ENCODE measurements around the gene CPM. TPM values are rescaled to one million over a fixed set of nuclear protein-coding genes. Genes with fewer than 3 reads are reported as not detected.
A peak's percentile ranks its signal among the peaks of the same experiment; 100 is the strongest.

The CPM gene
- total and polyA plus RNA-seq, 10 of the 15 experiments (the other 5 are each of a cell fraction or from before 2014, with no cell fraction given): 0.06 to 1.7 (median 0.41) TPM

GRCh38 chr12:68831751-68832503, 101.0 kb downstream of the CPM start:
- WGBS (ENCODE audit: insufficient coverage, insufficient replicate concordance, low lambda C conversion rate, missing lambda C conversion rate): 90% methylated on average over 14 of the region's 14 CpGs
- intact Hi-C loops (cut with micrococcal nuclease; ENCODE audit: unreplicated experiment) (no loop called here), in situ Hi-C loops (cut with MboI) (no loop called here)
- peaks cover 14 to 38% of the 10 kb centered on the region in 2 experiments for H3K36me3 ChIP-seq (ENCODE audit: control insufficient read depth in 2 of 2, insufficient read depth in 2 of 2, low read length in 1 of 2)
- H3K27ac ChIP-seq (ENCODE audit: control insufficient read depth, insufficient read depth): no peak overlapping the region
- no peak for DNase-seq (ENCODE audit: low read depth, low spot score)
- H3K4me1 ChIP-seq (ENCODE audit: control insufficient read depth, insufficient read depth, low read length): no peaks in the 10 kb centered on the region
- H3K9me3 ChIP-seq (replicated peaks; ENCODE audit: control insufficient read depth, insufficient read depth, low read length): no peaks in the 10 kb centered on the region
- ChIA-PET RAD21 (ENCODE audit: unreplicated experiment) (no interaction called here), POLR2A (interaction anchor here (1.8 kb wide), 1 partner anchor 10 kb away, joined by 8 read pairs; no protein-coding TSS in a partner anchor), SMC1A (ENCODE audit: uncharacterized antibody, unreplicated experiment) (interaction anchor here (1.7 kb wide), 1 partner anchor 12 kb away, joined by 4 read pairs; no protein-coding TSS in a partner anchor), CTCF (interaction anchor here (1.5 to 7.3 kb wide), 5 partner anchors 8 to 238 kb away, joined by 6 to 156 read pairs (median 15); no protein-coding TSS in a partner anchor)
- peak; percentile 16 for TF ChIP-seq POLR2AphosphoS5 (IDR thresholded peaks at IDR 0.05; ENCODE audit: low read length)
- no peak for TF ChIP-seq RCOR1 (conservative IDR thresholded peaks at IDR 0.05; ENCODE audit: low read depth, low read length)
- BruUV-seq (replicated peaks): no TSS peak
- no peaks in the 10 kb centered on the region; the same call in 1 of the 2 replicates for H3K79me2 ChIP-seq (ENCODE audit: control insufficient read depth, insufficient read depth, low read length)
- H2AFZ ChIP-seq (ENCODE audit: control insufficient read depth, low read depth, low read length): no peak overlapping the region
- no peak overlapping the region for H3K4me3 ChIP-seq
- FAIRE-seq: no peak
- H3K9ac ChIP-seq (ENCODE audit: control insufficient read depth, insufficient read depth, low read length): no peak overlapping the region
- no peaks in the 10 kb centered on the region for H3K27me3 ChIP-seq (replicated peaks in 1 of 2; ENCODE audit: control insufficient read depth in 2 of 2, insufficient read depth in 2 of 2, low read length in 1 of 2)
- peaks cover 8% of the 10 kb centered on the region for H4K20me1 ChIP-seq (ENCODE audit: control insufficient read depth, insufficient read depth)
- no peak for ATAC-seq
- no peak overlapping the region for H3K4me2 ChIP-seq (ENCODE audit: control insufficient read depth, insufficient read depth)

DNA sequence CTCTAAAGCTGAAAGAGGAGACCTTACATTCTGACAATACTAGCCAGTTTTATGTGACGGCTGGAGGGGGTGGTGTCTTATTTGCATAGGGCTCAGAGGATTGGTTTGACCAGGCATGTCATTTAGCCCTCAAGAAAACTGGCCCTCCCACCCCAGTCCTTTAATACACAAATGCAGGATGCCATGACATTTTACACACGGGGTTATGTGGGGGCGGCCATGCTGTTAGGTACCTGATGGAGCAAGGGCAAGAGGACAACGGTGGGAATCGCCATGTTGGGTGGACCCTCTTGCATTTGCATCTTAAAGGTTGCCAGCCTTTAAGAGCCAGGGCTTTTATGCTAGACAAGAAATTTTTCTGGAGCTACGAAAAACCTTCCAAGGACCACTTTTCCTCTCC, 101.7 kb downstream of the CPM start:
- intact Hi-C loops (cut with micrococcal nuclease; ENCODE audit: unreplicated experiment): no loop called here
- no peak for DNase-seq (ENCODE audit: low read depth, low spot score)
- H3K9me3 ChIP-seq (replicated peaks; ENCODE audit: control insufficient read depth, insufficient read depth, low read length): no peaks in the 10 kb centered on the region
- H3K4me2 ChIP-seq (ENCODE audit: control insufficient read depth, insufficient read depth): no peak overlapping the region
- no peak overlapping the region for H3K9ac ChIP-seq (ENCODE audit: control insufficient read depth, insufficient read depth, low read length)
- WGBS (ENCODE audit: insufficient coverage, insufficient replicate concordance, low lambda C conversion rate, missing lambda C conversion rate): 76% methylated on average over 6 of the region's 6 CpGs
- no peak overlapping the region for H3K27ac ChIP-seq (ENCODE audit: control insufficient read depth, insufficient read depth)
- peaks cover 14 to 40% of the 10 kb centered on the region in 2 experiments for H3K36me3 ChIP-seq (ENCODE audit: control insufficient read depth in 2 of 2, insufficient read depth in 2 of 2, low read length in 1 of 2)
- H3K4me1 ChIP-seq (ENCODE audit: control insufficient read depth, insufficient read depth, low read length): no peaks in the 10 kb centered on the region
- H4K20me1 ChIP-seq (ENCODE audit: control insufficient read depth, insufficient read depth): peaks cover 8% of the 10 kb centered on the region
- BruUV-seq (replicated peaks): TSS peak; percentile 31
- H3K27me3 ChIP-seq (replicated peaks in 1 of 2; ENCODE audit: control insufficient read depth in 2 of 2, insufficient read depth in 2 of 2, low read length in 1 of 2): no peaks in the 10 kb centered on the region
- no peak for FAIRE-seq
- POLR2A ChIA-PET: interaction anchor here (1.8 kb wide), 1 partner anchor 9 kb away, joined by 8 read pairs; no protein-coding TSS in a partner anchor
- RAD21 ChIA-PET (ENCODE audit: unreplicated experiment): interaction anchor here (1.7 to 2.0 kb wide), 2 partner anchors 14 to 22 kb away, joined by 7 read pairs; no protein-coding TSS in a partner anchor
- in situ Hi-C loops (cut with MboI): no loop called here
- CTCF ChIA-PET: interaction anchor here (1.2 to 7.3 kb wide), 11 partner anchors 9 to 433 kb away, joined by 4 to 156 read pairs (median 11); no protein-coding TSS in a partner anchor
- no peak overlapping the region for H3K4me3 ChIP-seq
- SMC1A ChIA-PET (ENCODE audit: uncharacterized antibody, unreplicated experiment): interaction anchor here (1.7 to 2.3 kb wide), 4 partner anchors 12 to 239 kb away, joined by 4 to 20 read pairs (median 16); no protein-coding TSS in a partner anchor
- no peaks in the 10 kb centered on the region; the same call in 1 of the 2 replicates for H3K79me2 ChIP-seq (ENCODE audit: control insufficient read depth, insufficient read depth, low read length)
- ATAC-seq: peak; percentile 7; the same call in 2 of the 3 replicates
- TF ChIP-seq ATF3 (IDR thresholded peaks at IDR 0.05; ENCODE audit: borderline replicate concordance, extremely low read depth, low read depth, low read length) (no peak), POLR2A (IDR thresholded peaks at IDR 0.05; ENCODE audit: low read depth, low read length) (peak; percentile 63), POLR2AphosphoS5 (IDR thresholded peaks at IDR 0.05; ENCODE audit: low read length) (peak; percentile 89), MTA2 (IDR thresholded peaks at IDR 0.05; ENCODE audit: low read depth) (no peak), MEF2B (IDR thresholded peaks at IDR 0.05; ENCODE audit: partially characterized antibody, poor library complexity, severe bottlenecking) (no peak), POU2F2 (IDR thresholded peaks at IDR 0.05; ENCODE audit: borderline replicate concordance, low read depth, low read length) (peak; percentile 9; the same call in 1 of the 3 replicates), SIN3A (IDR thresholded peaks at IDR 0.05; ENCODE audit: low read depth, low read length) (no peak)
- TF ChIP-seq, protein P1, sequence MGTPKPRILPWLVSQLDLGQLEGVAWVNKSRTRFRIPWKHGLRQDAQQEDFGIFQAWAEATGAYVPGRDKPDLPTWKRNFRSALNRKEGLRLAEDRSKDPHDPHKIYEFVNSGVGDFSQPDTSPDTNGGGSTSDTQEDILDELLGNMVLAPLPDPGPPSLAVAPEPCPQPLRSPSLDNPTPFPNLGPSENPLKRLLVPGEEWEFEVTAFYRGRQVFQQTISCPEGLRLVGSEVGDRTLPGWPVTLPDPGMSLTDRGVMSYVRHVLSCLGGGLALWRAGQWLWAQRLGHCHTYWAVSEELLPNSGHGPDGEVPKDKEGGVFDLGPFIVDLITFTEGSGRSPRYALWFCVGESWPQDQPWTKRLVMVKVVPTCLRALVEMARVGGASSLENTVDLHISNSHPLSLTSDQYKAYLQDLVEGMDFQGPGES (IDR thresholded peaks at IDR 0.05): no peak
- TF ChIP-seq, protein P2, sequence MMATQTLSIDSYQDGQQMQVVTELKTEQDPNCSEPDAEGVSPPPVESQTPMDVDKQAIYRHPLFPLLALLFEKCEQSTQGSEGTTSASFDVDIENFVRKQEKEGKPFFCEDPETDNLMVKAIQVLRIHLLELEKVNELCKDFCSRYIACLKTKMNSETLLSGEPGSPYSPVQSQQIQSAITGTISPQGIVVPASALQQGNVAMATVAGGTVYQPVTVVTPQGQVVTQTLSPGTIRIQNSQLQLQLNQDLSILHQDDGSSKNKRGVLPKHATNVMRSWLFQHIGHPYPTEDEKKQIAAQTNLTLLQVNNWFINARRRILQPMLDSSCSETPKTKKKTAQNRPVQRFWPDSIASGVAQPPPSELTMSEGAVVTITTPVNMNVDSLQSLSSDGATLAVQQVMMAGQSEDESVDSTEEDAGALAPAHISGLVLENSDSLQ (IDR thresholded peaks at IDR 0.05): 0 out of 2 replicates have a peak, but pooled peaks have one; percentile 35
- no peak overlapping the region for H2AFZ ChIP-seq (ENCODE audit: control insufficient read depth, low read depth, low read length)

Data from GM12878 (cell line).